GM21825 (cell line): Measurements from ENCODE around the gene B3GALNT2.

Experiments
- ATAC-seq: cut with Tn5 transposase; IDR thresholded peaks from one replicate; pipeline ENCODE4 v1.9.1; 2021; ENCODE audit warnings: mild to moderate bottlenecking, moderate library complexity; ENCODE audit not compliant: unreplicated experiment

B3GALNT2 gene

GRCh38 chr1:235411489-235412486 is 92.5 kb downstream of the B3GALNT2 start:
- no peak for ATAC-seq

DNA sequence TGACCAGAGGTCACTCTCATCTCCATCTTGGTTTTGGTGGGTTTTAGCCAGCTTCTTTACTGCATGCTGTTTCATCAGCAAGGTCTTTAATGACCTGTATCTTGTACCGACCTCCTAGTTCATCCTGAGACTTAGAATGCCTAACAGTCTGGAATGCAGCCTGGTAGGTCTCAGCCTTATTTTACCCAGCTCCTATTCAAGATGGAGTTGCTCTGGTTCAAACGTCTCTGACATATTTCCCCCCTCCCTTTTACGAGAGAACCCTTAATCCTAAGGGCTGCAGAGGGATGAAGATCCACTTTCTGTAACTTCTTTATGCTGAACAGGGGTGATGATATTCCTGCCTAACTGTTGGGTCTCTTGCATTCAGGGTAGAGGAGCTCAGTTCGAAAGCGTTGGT is 93.8 kb downstream of the B3GALNT2 start:
- no peak for ATAC-seq

- ATAC-seq = no peak
Observed at GRCh38 chr1:235409042-235409820, 95.0 kb downstream of the B3GALNT2 start.

- no peak for ATAC-seq
Observed at GRCh38 chr1:235408503-235408960, 95.7 kb downstream of the B3GALNT2 start.

DNA sequence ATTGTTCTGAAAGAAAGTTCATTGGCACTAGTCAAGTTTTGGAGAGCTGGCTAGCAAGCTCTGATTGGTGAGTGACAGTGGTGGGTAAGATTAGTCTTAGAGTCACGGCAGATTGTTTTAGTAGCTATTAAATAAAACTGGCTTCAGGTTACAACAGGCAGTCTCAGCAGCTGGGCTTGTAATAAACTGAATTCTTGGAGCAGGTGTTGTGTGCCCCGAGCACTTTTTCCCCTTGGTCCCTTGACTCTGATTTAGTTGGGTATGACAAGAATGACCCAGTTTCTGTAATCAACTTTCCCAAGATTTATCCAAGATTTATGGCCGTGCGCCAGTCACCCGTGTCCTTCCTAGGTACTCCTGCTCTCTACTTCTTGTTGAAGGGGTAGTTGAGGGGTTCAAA is 96.8 kb downstream of the B3GALNT2 start:
- ATAC-seq = no peak

DNA sequence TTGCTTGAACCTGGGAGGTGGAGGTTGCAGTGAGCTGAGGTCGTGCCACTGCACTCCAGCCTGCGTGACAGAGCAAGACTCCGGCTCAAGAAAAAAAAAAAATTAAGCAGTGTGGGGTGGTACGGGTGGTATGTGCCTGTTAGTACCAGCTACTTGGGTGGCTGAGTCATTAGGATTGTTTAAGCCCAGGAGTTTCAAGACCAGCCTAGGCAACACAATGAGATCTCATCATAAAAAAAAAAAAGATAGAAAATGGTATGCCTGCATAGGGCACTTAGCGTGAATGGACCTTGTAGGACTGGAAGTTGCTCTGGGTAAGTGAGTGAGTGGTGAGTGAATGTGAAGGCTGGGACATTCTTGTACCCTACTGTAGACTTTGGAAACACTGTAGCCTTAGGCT is 100.1 kb downstream of the B3GALNT2 start:
- no peak for ATAC-seq

- ATAC-seq = no peak
Observed at GRCh38 chr1:235403593-235403992, 100.7 kb downstream of the B3GALNT2 start.

DNA sequence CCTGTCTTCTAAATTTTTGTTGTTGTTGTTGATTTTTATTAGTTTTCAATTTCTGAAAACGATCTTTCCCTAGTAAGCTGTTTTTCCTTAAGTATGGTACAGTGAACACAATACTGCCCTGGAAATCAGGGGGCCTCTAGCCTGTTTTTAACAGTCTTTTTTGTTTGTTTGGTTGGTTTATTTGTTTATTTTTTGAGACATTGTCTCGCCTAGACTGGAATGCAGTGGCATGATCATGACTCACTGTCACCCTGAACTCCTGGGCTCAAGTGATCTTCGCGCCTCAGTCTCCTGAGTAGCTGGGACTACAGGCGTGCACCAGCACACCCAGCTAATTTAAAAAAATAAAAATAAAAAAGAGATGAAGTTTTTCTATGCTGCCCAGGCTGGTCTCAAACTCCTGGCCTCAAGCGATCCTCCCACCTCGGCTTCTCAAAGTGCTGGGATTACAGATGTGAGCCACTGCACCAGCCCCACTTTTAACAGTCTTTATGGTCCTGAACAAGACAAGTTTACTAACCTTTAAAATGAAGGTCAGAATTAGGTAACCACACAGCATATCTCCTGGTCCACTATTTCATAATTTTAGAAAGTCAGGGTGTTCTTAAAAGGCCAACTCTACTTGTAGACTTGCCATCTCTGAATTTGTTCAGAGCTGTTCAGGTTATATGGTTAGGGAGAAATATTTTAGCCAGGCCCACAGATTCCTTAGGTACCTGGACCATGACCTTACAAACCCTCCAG is 101.6 kb downstream of the B3GALNT2 start:
- no peak for ATAC-seq

- no peak for ATAC-seq
Observed at GRCh38 chr1:235401251-235401650, 103.0 kb downstream of the B3GALNT2 start.
